NAMALWA (cell line): Measurements from ENCODE around the gene NTN3.
A peak's percentile ranks its signal among the peaks of the same experiment; 100 is the strongest.

Experiments used
- DNase-seq: peaks from one replicate; pipeline ENCODE4 v3.0.0-alpha.2; 2015; ENCODE audit warnings: low spot score

The NTN3 gene

GRCh38 chr16:2497116-2497630, 26.1 kb downstream of the NTN3 start:
- no peak for DNase-seq

- DNase-seq, result no peak
Observed at GRCh38 chr16:2497695-2498484, 26.8 kb downstream of the NTN3 start.

DNA sequence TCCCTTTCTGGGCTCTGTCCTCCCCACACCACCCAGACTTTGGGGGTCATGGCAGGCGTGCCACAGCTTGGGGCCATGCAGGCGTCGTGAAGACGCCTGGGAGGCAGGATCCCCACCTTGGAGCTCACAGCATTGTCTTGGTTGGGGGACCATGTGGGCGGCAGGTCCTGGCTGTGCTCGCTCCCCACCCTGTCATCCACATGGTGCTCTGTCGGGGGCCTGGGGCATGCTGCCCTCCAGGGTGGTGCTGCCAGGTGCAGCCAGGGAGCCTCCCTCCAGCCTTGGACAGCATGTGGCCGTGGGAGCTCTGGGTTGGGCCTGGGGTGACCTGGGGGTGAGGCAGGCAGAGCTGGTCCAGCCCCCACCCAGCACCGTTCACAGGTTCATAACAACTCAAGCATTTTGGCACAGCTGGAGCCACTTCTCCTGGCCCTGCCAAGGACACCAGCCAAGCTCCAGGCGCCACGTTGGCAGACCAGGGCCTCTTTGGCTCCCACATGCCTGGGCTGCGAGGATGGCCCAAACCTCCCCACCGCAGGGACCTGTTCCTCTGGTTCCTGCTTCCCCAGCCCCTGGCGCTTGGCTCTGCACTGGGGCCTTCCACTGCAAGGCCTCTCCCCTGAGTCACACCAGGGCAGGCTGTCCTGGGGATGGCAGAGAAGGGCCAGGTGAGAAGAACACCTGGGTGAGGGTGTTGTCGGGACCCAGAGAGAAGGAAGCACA, 27.6 kb downstream of the NTN3 start:
- DNase-seq, result no peak

- no peak for DNase-seq
Observed at GRCh38 chr16:2499454-2499853, 28.4 kb downstream of the NTN3 start.

DNA sequence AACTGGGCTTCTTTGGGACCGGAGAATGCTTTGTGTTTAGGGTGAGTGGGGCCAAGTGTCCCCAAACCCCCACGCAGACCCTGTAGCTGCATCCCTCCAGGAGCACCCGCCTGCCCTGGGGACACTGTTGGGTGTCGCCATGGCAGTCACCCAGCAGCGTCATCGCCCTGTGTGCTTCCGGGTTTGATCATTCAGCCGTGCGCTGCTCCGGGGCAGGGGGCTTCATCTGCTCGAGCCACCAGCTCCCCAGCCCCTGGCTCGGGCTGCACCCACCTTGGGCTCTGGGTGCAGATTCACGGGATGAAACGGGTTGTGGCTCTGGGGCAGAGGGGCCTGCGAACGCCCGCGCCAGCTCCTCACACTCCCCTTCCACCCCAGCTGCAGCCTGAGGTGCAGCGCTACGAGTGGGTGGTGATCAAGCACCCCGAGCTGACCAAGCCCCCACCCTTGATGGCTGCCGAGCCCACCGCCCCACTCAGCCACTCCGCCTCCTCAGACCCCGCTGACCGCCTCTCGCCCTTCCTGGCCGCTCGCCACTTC, 28.9 kb downstream of the NTN3 start:
- no peak for DNase-seq

DNA sequence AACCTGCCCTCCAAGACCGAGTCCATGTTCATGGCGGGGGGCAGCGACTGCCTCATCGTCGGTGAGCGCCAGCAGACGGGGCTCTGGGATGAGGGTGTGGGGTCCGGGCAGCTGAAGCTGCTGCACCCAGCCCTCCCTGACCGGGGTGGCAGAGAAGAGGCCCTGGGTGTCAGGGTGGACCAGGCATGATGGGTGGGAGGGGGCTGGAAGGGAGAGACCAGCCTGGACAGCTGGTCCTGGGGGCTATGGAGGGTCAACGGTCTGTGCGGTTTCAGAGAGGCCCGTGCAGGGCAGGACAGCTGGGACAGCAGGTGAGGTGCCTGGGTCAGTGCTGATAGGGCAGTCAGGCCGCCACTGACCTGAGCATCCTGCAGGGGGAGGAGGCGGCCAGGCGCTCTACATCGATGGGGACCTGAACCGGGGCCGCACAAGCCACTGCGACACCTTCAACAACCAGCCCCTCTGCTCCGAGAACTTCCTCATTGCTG, 29.4 kb downstream of the NTN3 start:
- DNase-seq, result no peak

DNA sequence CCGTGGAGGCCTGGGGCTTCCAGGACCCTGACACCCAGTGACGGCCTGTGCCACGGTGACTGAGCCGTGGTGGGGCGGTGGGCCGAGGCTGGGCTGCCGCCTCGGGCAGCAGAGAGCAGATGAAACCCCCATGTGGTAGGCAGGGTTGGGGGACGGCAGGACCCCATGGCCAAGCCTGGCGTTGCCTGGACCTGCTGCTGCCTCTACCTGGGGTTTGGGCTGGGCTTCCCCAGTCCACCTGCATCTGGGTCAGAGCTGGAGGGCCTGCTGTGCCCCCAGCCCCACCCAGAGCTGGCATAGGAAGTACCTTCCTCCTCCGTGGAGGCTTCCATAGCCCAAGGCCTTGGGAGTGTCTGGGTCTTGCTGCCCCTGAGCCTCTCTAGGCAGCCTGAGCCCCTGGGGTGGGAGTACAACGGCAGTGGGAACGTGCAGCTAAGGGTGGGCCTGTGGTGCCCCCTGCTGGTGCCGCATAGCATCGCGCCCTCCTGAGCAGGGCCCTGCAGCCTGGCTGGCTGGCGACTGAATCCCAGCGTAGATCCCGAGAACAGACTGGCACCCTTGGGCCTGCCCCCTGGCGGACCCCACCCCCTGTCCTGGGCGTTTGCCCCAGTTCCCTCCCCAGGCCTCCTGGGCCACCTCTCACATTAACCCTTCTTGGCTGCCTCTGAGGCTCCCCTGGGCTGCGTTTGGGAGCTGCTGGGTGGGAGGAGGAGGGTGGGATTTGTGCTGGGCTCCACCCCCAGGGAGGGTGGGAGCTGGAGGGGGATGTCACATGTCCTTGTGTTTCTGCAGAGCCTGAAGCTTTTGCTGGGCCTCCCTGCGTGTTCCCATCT, 30.0 kb downstream of the NTN3 start:
- peak; percentile 82 for DNase-seq

GRCh38 chr16:2501946-2502895, 31.1 kb downstream of the NTN3 start:
- DNase-seq, result no peak

- no peak for DNase-seq
Observed at GRCh38 chr16:2505695-2506094, 34.6 kb downstream of the NTN3 start.

DNA sequence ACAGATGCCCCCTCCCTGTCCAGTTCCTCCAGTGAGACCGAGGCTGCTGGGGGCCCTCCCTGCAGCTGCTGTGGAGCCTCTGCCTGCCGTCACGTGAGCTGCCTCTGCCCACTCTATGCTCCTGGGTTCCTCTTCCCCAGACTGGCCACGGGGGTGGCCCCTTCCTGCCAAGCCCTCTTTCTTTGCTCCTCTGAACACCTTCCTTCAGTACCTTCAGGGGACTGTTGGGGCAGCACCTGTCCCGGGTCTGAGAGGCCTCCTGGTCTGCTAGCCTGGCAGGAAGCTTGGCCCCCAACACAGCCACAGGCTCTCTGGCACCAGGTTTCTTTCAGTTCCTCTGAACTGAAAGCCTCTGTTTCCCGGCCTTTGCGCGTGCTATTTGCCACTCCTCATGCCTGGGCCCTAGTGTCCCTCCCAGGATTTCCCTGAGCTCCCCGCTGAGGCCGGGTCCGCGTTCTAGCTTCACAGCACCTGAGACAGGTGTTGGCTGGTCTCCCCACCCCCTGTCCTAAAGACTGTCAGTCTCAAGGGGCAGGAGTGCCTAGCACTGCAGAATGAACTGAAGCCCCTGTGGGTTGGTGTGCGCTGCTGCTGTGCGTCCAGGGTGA, 36.1 kb downstream of the NTN3 start:
- DNase-seq, result peak; percentile 68

- DNase-seq, result no peak
Observed at GRCh38 chr16:2507665-2508064, 36.6 kb downstream of the NTN3 start.

- DNase-seq, result no peak
Observed at GRCh38 chr16:2508722-2509400, 37.8 kb downstream of the NTN3 start.

DNA sequence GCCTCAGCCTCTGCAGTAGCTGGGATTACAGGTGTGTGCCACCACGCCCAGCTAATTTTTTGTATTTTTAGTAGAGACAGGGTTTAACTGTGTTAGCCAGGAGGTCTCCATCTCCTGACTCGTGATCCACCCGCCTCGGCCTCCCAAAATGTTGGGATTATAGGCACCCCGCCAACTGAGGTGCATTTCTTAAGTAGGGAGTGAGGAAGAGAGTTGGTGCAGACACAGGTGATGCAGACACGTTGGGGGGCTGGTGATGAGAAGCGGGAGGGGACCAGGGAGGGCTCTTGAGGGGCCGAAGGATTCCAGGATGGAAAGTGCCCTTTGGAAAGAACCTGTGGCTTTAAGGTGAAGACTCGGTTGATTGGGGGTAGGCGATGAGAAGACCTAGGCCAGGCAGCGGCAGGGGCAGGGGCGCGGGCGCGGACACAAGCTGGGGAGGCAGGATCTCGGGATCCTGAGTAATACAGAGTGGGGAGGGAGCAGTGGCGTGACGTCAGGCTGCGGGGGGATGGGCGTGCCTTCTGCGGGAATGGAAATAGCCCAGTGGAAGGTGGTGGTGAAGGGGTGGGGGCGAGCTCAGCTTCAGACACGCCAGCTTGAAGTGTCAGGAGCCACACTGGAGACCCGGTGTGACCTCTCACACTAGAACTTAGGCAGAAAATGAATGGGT, 40.2 kb downstream of the NTN3 start:
- DNase-seq, result no peak

GRCh38 chr16:2511996-2512734, 41.1 kb downstream of the NTN3 start:
- no peak for DNase-seq

DNA sequence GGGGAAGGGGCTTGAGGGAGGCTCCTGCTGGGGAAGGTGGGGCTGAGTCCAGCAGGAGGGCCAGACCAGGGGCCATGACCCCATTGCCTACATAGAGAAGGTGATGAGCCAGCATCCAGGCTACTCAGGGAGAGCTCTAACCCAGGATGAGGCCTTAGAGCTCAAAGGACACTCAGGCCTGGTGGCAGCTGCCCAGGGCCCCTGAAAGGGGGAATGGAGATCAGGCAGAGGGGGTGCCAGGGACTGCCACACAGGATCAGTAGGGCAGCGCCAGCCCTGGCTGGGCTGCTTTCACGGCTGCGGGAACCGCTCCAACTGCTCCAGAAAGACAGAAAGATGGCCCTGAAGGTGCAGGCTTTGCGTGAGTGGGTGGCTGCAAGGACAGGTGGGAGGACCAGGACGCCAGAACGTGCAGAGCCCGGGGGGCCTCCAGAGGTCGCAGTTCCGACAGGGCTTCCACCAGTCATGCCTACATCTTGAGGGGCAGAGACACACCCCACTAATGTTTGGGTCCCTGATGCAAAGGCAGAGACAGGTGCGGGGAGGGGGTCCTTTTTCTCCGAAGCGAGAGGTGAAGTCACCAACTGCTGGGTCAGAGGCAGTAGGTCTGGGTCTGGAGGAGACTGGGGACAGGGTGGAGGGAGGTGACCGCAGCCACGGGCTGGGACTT, 41.8 kb downstream of the NTN3 start:
- peak; percentile 70 for DNase-seq

GRCh38 chr16:2513405-2514332, 42.6 kb downstream of the NTN3 start, which contains the start of gene ATP6V0C:
TSS of gene ATP6V0C (plus strand) at chr16:2513952. CDS start at chr16:2514104, 152 bp downstream.
- DNase-seq, result peak; percentile 95
